Upper lobe of left lung (tissue), 6 donors: ENCODE measurements around the gene GAS5. TPM values are rescaled to one million over a fixed set of nuclear protein-coding genes. Genes with fewer than 3 reads are reported as not detected.

Source experiments
- ATAC-seq, 2 donors: fragments of 200-7000 bp; cut with Tn5 transposase; one replicate each; pipeline ENCODE4 v1.9.1; 2022; ENCODE audit warnings: mild to moderate bottlenecking in 2 of 2, moderate library complexity in 2 of 2; ENCODE audit not compliant: low FRiP score in 2 of 2
- DNase-seq, 2 donors: peaks; one replicate each; pipeline ENCODE4 v3.0.0-alpha.2; 2019 to 2020
- H3K27ac ChIP-seq, 4 donors: fragments of 200-600 bp; sonication (generic); one replicate each; pipeline ENCODE4 v1.5.1; 2016 to 2019
- H3K27me3 ChIP-seq, 4 donors: fragments of 200-600 bp; sonication (generic); one replicate each; pipeline ENCODE4 v1.5.1; 2017 to 2019
- H3K36me3 ChIP-seq, 4 donors: fragments of 200-600 bp; sonication (generic); one replicate each; pipeline ENCODE4 v1.5.1; 2016 to 2019
- H3K4me1 ChIP-seq, 4 donors: fragments of 200-600 bp; sonication (generic); one replicate each; pipeline ENCODE4 v1.5.1; 2018 to 2019
- H3K4me3 ChIP-seq, 4 donors: fragments of 200-600 bp; sonication (generic); one replicate each; pipeline ENCODE4 v1.5.1; 2017 to 2019; ENCODE audit warnings: mild to moderate bottlenecking in 2 of 4, moderate library complexity in 1 of 4
- H3K9me3 ChIP-seq, 4 donors: fragments of 200-600 bp; sonication (generic); one replicate each; pipeline ENCODE4 v1.5.1; 2018 to 2019
- EP300 ChIP-seq, 4 donors: sonication (generic); formaldehyde crosslinking; IDR thresholded peaks; one replicate each; pipeline ENCODE4 v1.5.1; 2017; ENCODE audit warnings: antibody characterized with exemption in 4 of 4, control low read depth in 2 of 4
- POLR2A ChIP-seq, 4 donors: fragments of 450-650 bp; IDR thresholded peaks; one replicate each; pipeline ENCODE4 v1.5.1; 2016 to 2017; ENCODE audit warnings: antibody characterized with exemption in 4 of 4, mild to moderate bottlenecking in 2 of 4
- POLR2AphosphoS5 ChIP-seq, 2 donors: sonication (generic); formaldehyde crosslinking; IDR thresholded peaks; one replicate each; pipeline ENCODE4 v1.5.1; 2017; ENCODE audit warnings: antibody characterized with exemption in 2 of 2
- WGBS, 2 donors: methylation state at CpG; one replicate each; pipeline ENCODE4 v1.1.5; 2017 to 2018; 5-methylcytosine and 5-hydroxymethylcytosine counted together
- total RNA-seq, 6 donors: library from RNA; depleted of rRNA in 4 of 6; stranded (reverse); fragments of >200 nt in 4 of 6; gene quantifications; one replicate each; pipeline versions ENCODE4 v1.1.0 to v1.2.1, GENCODE V29; 2016 to 2021
- TF ChIP-seq, protein P1 (sequence below), 6 experiments: fragments of 450-650 bp in 4 of 6; fragments of 200-600 bp in 2 of 6; sonication (generic) in 2 of 6; IDR thresholded peaks; one replicate each; pipeline ENCODE4 v1.5.1; 2016 to 2019; ENCODE audit warnings: antibody characterized with exemption in 6 of 6
- donor health status: DM: no; HTN: no; CAD: no; lungs with moderate emphysema.
- donor health status: DM: no; HTN: yes; CAD: no; lungs with severe emphysema.

GAS5 gene
- total RNA-seq, 6 donors from 2014 or later = 169 to 367 (median 271) TPM

DNA sequence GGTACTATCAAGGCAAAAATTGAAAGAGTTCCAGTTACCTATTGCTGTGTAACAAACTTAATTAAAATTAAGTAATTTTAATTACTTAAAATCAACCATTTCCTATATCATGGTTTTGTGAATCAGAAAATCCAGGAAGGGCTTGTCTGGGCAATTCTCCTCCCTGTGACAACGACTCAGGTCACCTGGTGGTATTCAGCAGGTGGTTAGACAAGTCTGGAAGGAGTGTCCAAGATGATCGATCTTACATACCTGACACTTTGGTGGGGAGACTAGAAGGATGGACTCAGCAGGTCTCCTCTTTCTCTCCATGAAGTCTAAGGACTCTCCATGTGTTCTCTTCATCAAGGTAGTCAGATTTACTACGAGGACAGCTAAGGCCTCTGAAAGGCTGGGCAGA lies 26.4 kb upstream of the GAS5 start:
- 63 to 96% methylated on average over 3 of the region's 3 CpGs for WGBS, 2 donors
- no peak for ATAC-seq
- no peak overlapping the region for H3K4me3 ChIP-seq

DNA sequence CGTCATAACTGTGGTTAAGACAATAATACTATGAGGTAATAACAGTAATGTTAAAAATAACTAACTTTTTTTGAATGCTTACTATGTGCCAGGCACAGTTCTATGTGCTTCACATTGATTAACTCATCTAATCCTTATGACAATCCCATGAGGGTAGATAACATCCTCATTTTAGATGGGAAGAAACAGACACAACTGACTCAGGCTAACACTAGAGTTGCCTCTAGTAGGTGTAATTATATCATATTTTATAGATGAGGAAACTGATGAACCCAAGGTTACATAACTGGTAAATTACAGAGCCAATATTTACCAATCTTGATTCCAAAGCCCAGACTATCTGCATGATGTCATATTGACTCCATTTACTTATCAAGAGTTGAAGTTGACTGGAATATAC lies 25.8 kb upstream of the GAS5 start:
- DNase-seq (no peak), ATAC-seq (no peak)
- H3K36me3 ChIP-seq = no peaks in the 10 kb centered on the region
- WGBS, 2 donors = 93 to 100% methylated on average over 1 of the region's 1 CpG
- no peak overlapping the region for H3K27ac ChIP-seq
- no peak for TF ChIP-seq POLR2A (IDR thresholded peaks at IDR 0.05)
- TF ChIP-seq POLR2AphosphoS5 (IDR thresholded peaks at IDR 0.05) = no peak
- TF ChIP-seq EP300 (IDR thresholded peaks at IDR 0.05) = no peak
- TF ChIP-seq, protein P1, sequence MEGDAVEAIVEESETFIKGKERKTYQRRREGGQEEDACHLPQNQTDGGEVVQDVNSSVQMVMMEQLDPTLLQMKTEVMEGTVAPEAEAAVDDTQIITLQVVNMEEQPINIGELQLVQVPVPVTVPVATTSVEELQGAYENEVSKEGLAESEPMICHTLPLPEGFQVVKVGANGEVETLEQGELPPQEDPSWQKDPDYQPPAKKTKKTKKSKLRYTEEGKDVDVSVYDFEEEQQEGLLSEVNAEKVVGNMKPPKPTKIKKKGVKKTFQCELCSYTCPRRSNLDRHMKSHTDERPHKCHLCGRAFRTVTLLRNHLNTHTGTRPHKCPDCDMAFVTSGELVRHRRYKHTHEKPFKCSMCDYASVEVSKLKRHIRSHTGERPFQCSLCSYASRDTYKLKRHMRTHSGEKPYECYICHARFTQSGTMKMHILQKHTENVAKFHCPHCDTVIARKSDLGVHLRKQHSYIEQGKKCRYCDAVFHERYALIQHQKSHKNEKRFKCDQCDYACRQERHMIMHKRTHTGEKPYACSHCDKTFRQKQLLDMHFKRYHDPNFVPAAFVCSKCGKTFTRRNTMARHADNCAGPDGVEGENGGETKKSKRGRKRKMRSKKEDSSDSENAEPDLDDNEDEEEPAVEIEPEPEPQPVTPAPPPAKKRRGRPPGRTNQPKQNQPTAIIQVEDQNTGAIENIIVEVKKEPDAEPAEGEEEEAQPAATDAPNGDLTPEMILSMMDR (IDR thresholded peaks at IDR 0.05) = no peak
- no peaks in the 10 kb centered on the region for H3K4me1 ChIP-seq
- H3K9me3 ChIP-seq = no peaks in the 10 kb centered on the region
- no peak overlapping the region for H3K4me3 ChIP-seq
- no peaks in the 10 kb centered on the region for H3K27me3 ChIP-seq

More for the DNA sequence above, 26.4 kb upstream of the GAS5 start:
- no peak for TF ChIP-seq EP300 (IDR thresholded peaks at IDR 0.05)
- TF ChIP-seq POLR2A (IDR thresholded peaks at IDR 0.05) = no peak
- TF ChIP-seq, protein P1 (IDR thresholded peaks at IDR 0.05) = no peak
- TF ChIP-seq POLR2AphosphoS5 (IDR thresholded peaks at IDR 0.05) = no peak
- Histone ChIP-seq H3K27me3 (no peaks in the 10 kb centered on the region), H3K9me3 (no peaks in the 10 kb centered on the region), H3K36me3 (no peaks in the 10 kb centered on the region), H3K27ac (no peak overlapping the region), H3K4me1 (no peaks in the 10 kb centered on the region)
- DNase-seq = no peak

DNA sequence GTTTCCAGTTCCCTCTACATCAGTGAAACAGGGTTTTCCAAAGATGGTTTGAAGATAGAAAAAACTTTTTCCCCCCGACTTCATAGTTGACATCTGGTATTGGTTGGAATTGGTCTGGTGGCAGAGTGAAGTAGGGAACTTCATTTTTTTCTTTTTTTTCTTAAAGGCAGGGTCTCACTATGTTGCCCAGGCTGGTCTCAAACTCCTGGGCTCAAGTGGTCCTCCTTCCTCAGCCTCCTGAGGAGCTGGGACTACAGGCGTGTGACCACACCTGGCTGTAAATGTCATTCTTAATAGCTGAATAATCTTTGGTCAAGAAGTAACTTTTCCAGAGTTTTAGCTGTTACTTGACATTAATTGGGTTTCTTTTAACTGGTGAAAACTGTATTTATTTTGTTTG lies 22.1 kb upstream of the GAS5 start:
- Histone ChIP-seq H3K27ac (no peak overlapping the region), H3K9me3 (no peaks in the 10 kb centered on the region), H3K4me3 (no peak overlapping the region), H3K27me3 (no peaks in the 10 kb centered on the region), H3K4me1 (no peaks in the 10 kb centered on the region), H3K36me3 (peaks cover 10 to 21% (median 13%) of the 10 kb centered on the region in 4 donors)
- 92 to 98% methylated on average over 2 of the region's 2 CpGs for WGBS, 2 donors
- DNase-seq (no peak), ATAC-seq (no peak)
- no peak for TF ChIP-seq EP300 (IDR thresholded peaks at IDR 0.05)

DNA sequence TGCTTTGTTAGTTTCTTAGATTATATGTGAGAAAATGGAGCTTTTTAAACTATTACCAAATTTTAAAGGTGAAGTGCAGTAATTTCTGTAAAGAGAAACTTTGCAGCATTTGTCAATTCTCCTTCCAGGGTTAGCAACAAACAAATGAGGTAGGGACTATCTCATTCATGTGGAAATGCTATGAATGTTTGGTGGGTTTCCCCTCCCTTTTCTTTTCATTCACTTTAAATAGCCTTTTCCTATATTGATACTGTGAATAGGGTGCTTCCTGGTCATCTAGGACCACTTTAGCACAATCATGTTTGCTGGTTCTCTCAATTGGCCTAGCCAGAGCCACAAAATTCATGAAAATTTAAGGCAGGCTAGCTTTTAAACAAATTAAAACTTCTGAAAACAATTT lies 21.0 kb upstream of the GAS5 start:
- DNase-seq = no peak

DNA sequence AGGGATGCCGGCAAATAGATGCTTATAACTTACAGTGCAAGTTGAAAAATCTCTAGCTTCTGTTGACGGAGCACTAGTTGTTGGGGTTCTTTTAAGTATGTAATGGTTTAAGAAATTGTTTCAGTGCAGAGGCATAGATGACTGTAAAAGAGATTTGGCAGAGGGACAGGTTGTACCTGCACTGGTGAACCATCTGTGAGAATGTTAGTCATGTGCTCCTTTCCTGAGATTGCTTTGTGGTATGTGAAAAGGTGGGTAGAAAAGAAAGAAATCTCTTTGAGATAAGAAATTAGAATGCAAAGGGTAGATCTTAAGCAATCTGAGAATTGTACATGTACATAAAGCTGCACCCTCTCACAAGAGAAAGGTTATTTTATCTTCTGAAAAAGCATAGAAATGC lies 19.8 kb upstream of the GAS5 start:
- Histone ChIP-seq H3K4me1 (no peaks in the 10 kb centered on the region), H3K4me3 (no peak overlapping the region), H3K27ac (no peak overlapping the region), H3K27me3 (no peaks in the 10 kb centered on the region), H3K9me3 (no peaks in the 10 kb centered on the region), H3K36me3 (peaks cover 10 to 21% (median 13%) of the 10 kb centered on the region in 4 donors)
- WGBS, 2 donors = 87 to 89% methylated on average over 2 of the region's 2 CpGs
- DNase-seq (no peak), ATAC-seq (no peak)
- TF ChIP-seq EP300 (IDR thresholded peaks at IDR 0.05) (no peak), POLR2A (IDR thresholded peaks at IDR 0.05) (no peak), POLR2AphosphoS5 (IDR thresholded peaks at IDR 0.05) (no peak)
- TF ChIP-seq, protein P1 (IDR thresholded peaks at IDR 0.05) = no peak

More for the DNA sequence above, 21.0 kb upstream of the GAS5 start:
- TF ChIP-seq, protein P1 (IDR thresholded peaks at IDR 0.05) = no peak
- TF ChIP-seq POLR2AphosphoS5 (IDR thresholded peaks at IDR 0.05) (no peak), EP300 (IDR thresholded peaks at IDR 0.05) (no peak), POLR2A (IDR thresholded peaks at IDR 0.05) (no peak)
- no peak overlapping the region for H3K4me3 ChIP-seq
- H3K4me1 ChIP-seq = no peaks in the 10 kb centered on the region
- H3K9me3 ChIP-seq = no peaks in the 10 kb centered on the region
- peaks cover 10 to 21% (median 13%) of the 10 kb centered on the region in 4 donors for H3K36me3 ChIP-seq
- no peaks in the 10 kb centered on the region for H3K27me3 ChIP-seq
- ATAC-seq = no peak
- H3K27ac ChIP-seq = no peak overlapping the region
